GM21619 (cell line): ENCODE data around the gene PACRGL.
"Not testable (repeated sequence)": the region's sequence is repeated elsewhere in the genome, so short reads cannot be mapped to it uniquely, and the experiment has no call there.

Experiments used
- ATAC-seq: cut with Tn5 transposase; IDR thresholded peaks from one replicate; pipeline ENCODE4 v1.9.1; 2021; ENCODE audit not compliant: unreplicated experiment

PACRGL gene

GRCh38 chr4:20723019-20723418 lies 22.8 kb downstream of the PACRGL start:
- no peak for ATAC-seq

- ATAC-seq, result no peak
Measured at GRCh38 chr4:20723463-20723862, 23.2 kb downstream of the PACRGL start.

- ATAC-seq, result peak; percentile 89
Measured at GRCh38 chr4:20724915-20725314, 24.7 kb downstream of the PACRGL start.

DNA sequence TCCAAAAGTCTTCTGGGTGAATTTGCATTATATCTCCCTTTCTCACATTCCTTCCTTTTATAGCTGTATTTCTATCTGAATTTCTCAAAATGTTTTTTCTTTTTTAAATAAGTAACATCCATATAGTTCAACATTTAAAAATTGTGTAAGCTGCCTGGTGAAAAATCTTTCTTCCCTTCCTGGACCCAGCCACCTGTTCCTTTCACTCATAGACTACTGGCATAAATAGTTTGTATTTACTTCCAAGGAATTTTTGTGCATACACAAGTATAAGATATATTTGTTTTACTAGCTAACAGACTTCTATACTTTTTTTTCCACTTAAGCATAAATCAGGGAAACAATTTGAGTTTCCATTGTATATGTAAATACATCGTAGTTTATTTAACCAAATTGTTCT lies 35.7 kb downstream of the PACRGL start:
- no peak for ATAC-seq

DNA sequence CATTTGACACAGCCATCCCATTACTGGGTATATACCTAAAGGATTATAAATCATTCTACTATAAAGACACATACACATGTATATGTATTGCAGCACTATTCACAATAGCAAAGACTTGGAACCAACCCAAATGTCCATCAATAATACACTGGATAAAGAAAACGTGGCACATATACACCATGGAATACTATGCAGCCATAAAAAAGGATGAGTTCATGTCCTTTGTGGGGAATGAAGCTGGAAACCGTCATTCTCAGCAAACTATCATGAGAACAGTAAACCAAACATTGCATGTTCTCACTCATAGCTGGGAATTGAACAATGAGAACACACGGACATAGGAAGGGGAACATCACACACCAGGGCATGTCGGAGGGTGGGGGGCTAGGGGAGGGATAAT lies 45.7 kb downstream of the PACRGL start:
- ATAC-seq, result not testable (repeated sequence)

- ATAC-seq, result no peak
Measured at GRCh38 chr4:20752641-20753040, 52.4 kb downstream of the PACRGL start.

- ATAC-seq, result no peak
Measured at GRCh38 chr4:20754036-20754435, 53.8 kb downstream of the PACRGL start.

DNA sequence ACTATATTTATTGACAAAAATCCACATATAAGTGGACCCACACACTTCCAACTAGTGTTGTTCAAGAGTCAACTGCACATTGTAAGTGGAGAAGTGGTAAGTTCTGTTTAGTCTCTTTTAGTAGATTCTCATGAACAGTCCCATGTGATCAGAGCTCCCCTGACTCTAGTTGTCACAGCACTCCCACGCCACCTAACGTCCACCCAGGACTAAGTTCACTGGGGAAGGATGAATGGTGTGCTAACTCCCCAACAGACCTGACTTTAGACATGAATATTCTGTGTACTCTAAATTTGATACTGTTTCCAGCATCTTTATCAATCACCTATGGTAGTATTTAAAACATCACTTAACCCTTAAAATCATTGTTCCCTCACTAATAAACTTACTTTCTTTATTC lies 59.8 kb downstream of the PACRGL start:
- ATAC-seq, result no peak

DNA sequence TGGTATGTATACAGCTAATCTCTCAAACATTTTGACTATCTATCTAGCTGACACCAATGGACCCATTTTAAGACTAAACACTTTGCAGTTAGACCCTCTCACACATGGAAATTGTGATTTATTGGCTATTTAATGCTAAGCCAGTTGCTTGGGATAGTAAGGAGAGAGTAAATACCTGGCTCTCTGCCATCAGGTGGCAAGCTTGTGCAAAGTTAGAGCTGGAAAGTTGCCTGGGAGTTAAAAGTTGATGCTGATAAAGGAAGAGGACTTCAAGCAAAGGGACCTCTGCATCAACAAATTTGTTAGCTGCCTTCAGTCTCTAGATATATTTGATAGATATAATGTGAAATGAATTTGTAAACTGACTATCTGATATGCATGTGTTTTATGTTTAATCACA lies 61.1 kb downstream of the PACRGL start:
- ATAC-seq, result no peak

DNA sequence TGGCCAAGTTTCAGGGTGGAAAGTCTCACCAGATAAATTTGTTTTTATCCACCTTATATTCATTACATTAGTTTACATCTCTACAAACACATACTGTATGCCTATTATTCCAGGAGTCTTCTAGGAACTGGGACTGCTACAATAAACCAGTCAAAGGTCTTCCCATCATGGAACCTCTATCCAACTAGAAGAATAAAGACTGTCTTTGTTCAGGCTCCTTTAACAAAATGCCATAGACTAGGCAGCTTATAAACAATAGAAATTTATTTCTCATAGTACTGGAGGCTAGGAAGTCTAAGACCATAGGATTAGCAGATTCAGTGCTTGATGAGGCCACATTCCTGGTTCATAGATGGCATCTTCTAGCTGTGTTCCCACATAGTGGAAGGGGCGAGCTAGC lies 61.6 kb downstream of the PACRGL start:
- ATAC-seq, result no peak

- ATAC-seq, result no peak
Measured at GRCh38 chr4:20764366-20764992, 64.2 kb downstream of the PACRGL start.

DNA sequence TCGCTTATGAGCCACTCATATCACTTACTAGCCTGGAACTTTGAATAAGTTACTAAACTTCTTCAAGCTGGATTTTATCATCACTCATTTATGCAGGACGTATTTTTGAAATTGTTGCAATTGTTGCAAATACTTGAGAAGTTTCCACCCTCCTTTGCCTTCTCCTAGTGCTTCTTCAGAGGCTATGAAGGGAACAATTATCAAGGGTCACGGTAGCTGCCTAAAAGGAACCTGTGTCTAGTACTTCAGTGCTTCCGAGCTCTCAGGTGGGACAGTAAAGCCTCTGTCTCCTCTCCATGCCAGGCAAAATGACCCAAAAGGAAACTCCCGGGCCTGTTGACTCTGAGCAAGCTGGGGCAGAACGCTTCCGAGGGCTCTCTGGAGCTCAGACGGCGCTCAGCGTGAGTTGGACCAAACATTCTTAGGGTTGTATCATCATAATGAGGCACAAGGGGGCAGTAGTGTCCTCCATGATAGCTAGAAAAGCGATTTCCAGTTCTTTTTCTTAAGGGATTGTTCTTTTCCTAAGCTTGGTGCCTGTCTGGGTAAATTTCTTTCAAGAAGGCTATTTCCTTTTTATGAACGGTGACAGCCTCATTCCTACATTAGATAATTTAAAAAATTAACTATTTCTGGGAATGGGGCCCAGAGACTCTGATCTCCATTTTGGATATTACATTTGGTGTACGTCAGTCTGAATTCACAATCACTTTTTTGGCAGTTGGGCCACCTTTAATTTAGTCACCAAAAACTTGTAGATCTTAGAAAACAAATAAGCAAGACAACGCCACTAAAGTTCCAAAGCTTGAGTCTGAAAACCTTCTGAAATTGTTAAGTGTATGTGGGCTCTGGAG lies 73.1 kb downstream of the PACRGL start:
- peak; percentile 84 for ATAC-seq

DNA sequence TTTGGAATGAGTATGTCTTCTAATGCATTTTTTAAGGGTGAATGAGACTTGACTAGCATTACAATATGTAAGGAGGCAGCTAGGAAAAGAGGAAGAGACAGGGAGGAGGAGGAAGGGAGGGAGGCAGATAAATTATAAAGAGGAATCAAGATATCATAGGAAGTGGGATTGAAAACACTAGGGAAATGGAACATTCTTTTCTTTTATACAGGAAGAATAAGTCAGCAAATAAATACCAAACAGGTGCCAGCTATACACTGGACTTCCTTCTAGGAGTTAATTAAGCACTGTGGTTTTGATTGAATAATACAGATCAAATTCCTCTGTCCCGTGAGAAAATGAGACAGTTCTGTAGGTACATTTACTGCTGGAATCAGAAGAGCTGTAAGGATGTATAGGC lies 78.6 kb downstream of the PACRGL start:
- ATAC-seq, result no peak

GRCh38 chr4:20783134-20783533 lies 82.9 kb downstream of the PACRGL start:
- ATAC-seq, result not testable (repeated sequence)

DNA sequence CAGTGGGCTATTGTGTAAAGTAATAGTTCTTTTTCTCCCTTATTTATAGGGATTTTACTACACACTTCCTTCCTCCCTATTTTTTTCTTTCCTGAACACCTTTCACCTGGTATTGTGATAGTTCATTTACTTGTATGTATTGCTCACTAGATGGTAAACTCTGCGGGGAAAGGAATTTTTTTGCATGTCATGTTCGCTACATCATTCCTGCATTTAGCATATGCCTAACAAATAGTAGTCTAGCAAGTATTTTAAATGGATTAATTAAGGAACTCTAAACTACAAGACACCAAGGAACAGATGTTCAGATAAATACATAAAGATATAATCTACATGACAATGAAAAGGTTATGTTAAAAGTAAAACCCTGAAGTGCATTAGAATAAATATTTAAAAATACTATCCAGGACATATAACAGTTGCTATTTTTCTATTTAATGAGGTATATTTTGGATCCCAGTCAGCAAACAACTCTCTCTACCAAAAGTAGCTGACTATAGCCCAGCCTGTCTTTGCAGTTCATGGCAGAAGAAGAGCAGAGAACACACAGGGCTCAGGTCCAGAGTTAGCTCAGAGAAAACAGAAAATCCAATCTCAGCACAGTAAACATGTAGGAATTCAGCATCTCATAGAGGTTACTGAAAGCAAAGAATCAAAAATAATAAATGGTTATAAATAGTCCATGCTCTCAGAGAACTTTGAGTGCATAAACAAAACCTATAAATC lies 87.8 kb downstream of the PACRGL start:
- no peak for ATAC-seq
